Keratinocyte (primary cell): ENCODE data around the gene VEGFA. TPM values are rescaled to one million over a fixed set of nuclear protein-coding genes. Genes with fewer than 3 reads are reported as not detected.

Experiments
- DNase-seq: peaks from one replicate; pipeline ENCODE4 v3.0.0-alpha.2; 2011; ENCODE audit warnings: low read depth, missing footprints, low spot score
- FAIRE-seq: peaks from 2 replicates; lab custom pipeline; 2011; peaks lifted over from hg19 to GRCh38; lab: Jason Lieb, UNC
- H2AFZ ChIP-seq: 2 replicates; pipeline ENCODE4 v1.6.0; 2012; ENCODE audit warnings: low read length, control low read depth, inconsistent platforms; ENCODE audit not compliant: control insufficient read depth
- H3K27ac ChIP-seq: 2 replicates; pipeline ENCODE4 v1.5.1; 2011; ENCODE audit warnings: low read length; ENCODE audit not compliant: control insufficient read depth, insufficient read depth
- H3K27me3 ChIP-seq: 3 replicates; pipeline ENCODE4 v1.6.0; 2011; ENCODE audit warnings: low read length; ENCODE audit not compliant: control insufficient read depth, insufficient read depth; ENCODE audit errors: extremely low read depth
- H3K36me3 ChIP-seq, 2 experiments: 2 replicates in 1 of 2; 3 replicates in 1 of 2; pipeline ENCODE4 v1.5.1; 2011; ENCODE audit warnings: low read length in 2 of 2, mild to moderate bottlenecking in 1 of 2; ENCODE audit not compliant: control insufficient read depth in 2 of 2, insufficient read depth in 2 of 2; ENCODE audit errors: extremely low read depth in 1 of 2
- H3K4me1 ChIP-seq: 3 replicates; pipeline ENCODE4 v1.5.1; 2011; ENCODE audit warnings: low read length; ENCODE audit not compliant: control insufficient read depth, insufficient read depth; ENCODE audit errors: extremely low read depth
- H3K4me2 ChIP-seq: 3 replicates; pipeline ENCODE4 v1.6.0; 2011; ENCODE audit warnings: low read depth, low read length; ENCODE audit not compliant: control insufficient read depth, insufficient read depth; ENCODE audit errors: extremely low read depth
- H3K4me3 ChIP-seq, 3 experiments: fragments of 200-600 bp in 1 of 3; sonication (generic) in 1 of 3; 2 replicates in 2 of 3; 3 replicates in 1 of 3; pipeline ENCODE4 v1.5.1; 2011 to 2016; ENCODE audit warnings: low read length in 3 of 3, mild to moderate bottlenecking in 3 of 3, control low read depth in 2 of 3, inconsistent platforms in 1 of 3, low read depth in 1 of 3, mixed read lengths in 1 of 3, mixed run types in 1 of 3, moderate library complexity in 1 of 3; ENCODE audit not compliant: control insufficient read depth in 2 of 3, insufficient read depth in 2 of 3; ENCODE audit errors: extremely low read depth in 1 of 3
- H3K79me2 ChIP-seq: 2 replicates; pipeline ENCODE4 v1.6.0; 2012; ENCODE audit warnings: low read length; ENCODE audit not compliant: control insufficient read depth, insufficient read depth
- H3K9ac ChIP-seq: 3 replicates; pipeline ENCODE4 v1.6.0; 2011; ENCODE audit warnings: low read length; ENCODE audit not compliant: control insufficient read depth, insufficient read depth; ENCODE audit errors: extremely low read depth
- H3K9me1 ChIP-seq: 3 replicates; pipeline ENCODE4 v1.6.0; 2011; ENCODE audit warnings: low read length; ENCODE audit not compliant: control insufficient read depth, insufficient read depth; ENCODE audit errors: extremely low read depth
- H3K9me3 ChIP-seq: 2 replicates; pipeline ENCODE4 v1.5.1; 2012; ENCODE audit warnings: low read depth, low read length; ENCODE audit not compliant: control insufficient read depth
- H4K20me1 ChIP-seq: 3 replicates; pipeline ENCODE4 v1.6.0; 2011; ENCODE audit warnings: low read length; ENCODE audit not compliant: control insufficient read depth, insufficient read depth; ENCODE audit errors: extremely low read depth
- CTCF ChIP-seq, 3 experiments: IDR thresholded peaks in 1 of 3; conservative IDR thresholded peaks in 1 of 3; optimal IDR thresholded peaks in 1 of 3; 2 replicates in 2 of 3; 3 replicates in 1 of 3; pipeline versions ENCODE3 to v1.5.1; 2011; ENCODE audit warnings: low read length in 3 of 3, mild to moderate bottlenecking in 3 of 3, moderate library complexity in 2 of 3, control low read depth in 1 of 3, inconsistent platforms in 1 of 3; ENCODE audit not compliant: insufficient read depth in 2 of 3; ENCODE audit errors: extremely low read depth in 1 of 3
- EZH2 ChIP-seq: IDR thresholded peaks from one replicate; pipeline ENCODE4 v1.6.1; 2012; ENCODE audit warnings: inconsistent platforms, mild to moderate bottlenecking, low read length, moderate library complexity
- dilution Hi-C: fragments of 300-500 bp; cut with MboI; formaldehyde crosslinking; loops from one replicate; pipeline ENCODE4 v1.7.0; 2020; ENCODE audit warnings: low sequenced_read_pairs; ENCODE audit not compliant: extremely low pct_ligation_motif_present
- polyA plus RNA-seq, 5 experiments: library from polyadenylated mRNA; depleted of rRNA in 3 of 5; stranded (reverse) in 3 of 5; stranded (forward) in 1 of 5; unstranded in 1 of 5; fragments of >200 nt; gene quantifications; 1 replicate in 1 of 5; 2 replicates in 3 of 5; 3 replicates in 1 of 5; pipeline versions ENCODE4 v1.2.1 to v1.2.3, GENCODE V29; 2011 to 2012; ENCODE audit warnings: missing spikeins in 2 of 5, low read depth in 1 of 5, low replicate concordance in 1 of 5

VEGFA gene
- polyA plus RNA-seq, 1 donor (not counting 4 experiments of a cell fraction or from before 2014, with no cell fraction given), result 149 TPM

GRCh38 chr6:43728586-43728985, 41.4 kb upstream of the VEGFA start:
- peaks cover 40% of the 10 kb centered on the region for H3K4me1 ChIP-seq
- FAIRE-seq (peak; percentile 23), DNase-seq (no peak)
- H2AFZ ChIP-seq, result no peak overlapping the region
- no peak overlapping the region for H3K27ac ChIP-seq
- H3K79me2 ChIP-seq, result no peaks in the 10 kb centered on the region
- no peaks in the 10 kb centered on the region for H3K36me3 ChIP-seq
- no peak overlapping the region for H3K9ac ChIP-seq
- H3K4me3 ChIP-seq, result no peak overlapping the region
- peak overlapping the region; percentile 33 for H3K4me2 ChIP-seq
- TF ChIP-seq EZH2 (no peak), CTCF (optimal IDR thresholded peaks at IDR 0.05 in 1 of 3, IDR thresholded peaks at IDR 0.05 in 1 of 3, conservative IDR thresholded peaks at IDR 0.05 in 1 of 3; ENCODE audit: extremely low read depth in 1 of 3, insufficient read depth in 2 of 3, low read length in 3 of 3) (no peak)
- no peaks in the 10 kb centered on the region for H4K20me1 ChIP-seq
- H3K9me3 ChIP-seq, result peaks cover 2% of the 10 kb centered on the region
- dilution Hi-C loops, result no loop called here
- H3K9me1 ChIP-seq, result no peaks in the 10 kb centered on the region
- no peaks in the 10 kb centered on the region for H3K27me3 ChIP-seq

- H3K27ac ChIP-seq, result no peak overlapping the region
- no peaks in the 10 kb centered on the region for H3K9me1 ChIP-seq
- TF ChIP-seq CTCF (optimal IDR thresholded peaks at IDR 0.05 in 1 of 3, IDR thresholded peaks at IDR 0.05 in 1 of 3, conservative IDR thresholded peaks at IDR 0.05 in 1 of 3; ENCODE audit: extremely low read depth in 1 of 3, insufficient read depth in 2 of 3, low read length in 3 of 3), result no peak
- TF ChIP-seq EZH2, result no peak
- H3K9ac ChIP-seq, result no peak overlapping the region
- H3K4me1 ChIP-seq, result peaks cover 40% of the 10 kb centered on the region
- FAIRE-seq (no peak), DNase-seq (no peak)
- H4K20me1 ChIP-seq, result no peaks in the 10 kb centered on the region
- H3K79me2 ChIP-seq, result no peaks in the 10 kb centered on the region
- peaks cover 2% of the 10 kb centered on the region for H3K9me3 ChIP-seq
- no peaks in the 10 kb centered on the region for H3K27me3 ChIP-seq
- dilution Hi-C loops, result no loop called here
- no peak overlapping the region for H3K4me3 ChIP-seq
- no peak overlapping the region for H3K4me2 ChIP-seq
- H3K36me3 ChIP-seq, result no peaks in the 10 kb centered on the region
- no peak overlapping the region for H2AFZ ChIP-seq
These were observed 40.5 kb upstream of the VEGFA start for GRCh38 chr6:43729537-43729936.
